CD4-positive, alpha-beta T cell treated with Interferon gamma for 1 hour (primary cell): ENCODE results near the gene CAPN2.
A peak's percentile ranks its signal among the peaks of the same experiment; 100 is the strongest.

Source experiments
- DNase-seq: peaks from one replicate; pipeline ENCODE4 v3.0.0-alpha.2; 2020

Gene CAPN2

DNA sequence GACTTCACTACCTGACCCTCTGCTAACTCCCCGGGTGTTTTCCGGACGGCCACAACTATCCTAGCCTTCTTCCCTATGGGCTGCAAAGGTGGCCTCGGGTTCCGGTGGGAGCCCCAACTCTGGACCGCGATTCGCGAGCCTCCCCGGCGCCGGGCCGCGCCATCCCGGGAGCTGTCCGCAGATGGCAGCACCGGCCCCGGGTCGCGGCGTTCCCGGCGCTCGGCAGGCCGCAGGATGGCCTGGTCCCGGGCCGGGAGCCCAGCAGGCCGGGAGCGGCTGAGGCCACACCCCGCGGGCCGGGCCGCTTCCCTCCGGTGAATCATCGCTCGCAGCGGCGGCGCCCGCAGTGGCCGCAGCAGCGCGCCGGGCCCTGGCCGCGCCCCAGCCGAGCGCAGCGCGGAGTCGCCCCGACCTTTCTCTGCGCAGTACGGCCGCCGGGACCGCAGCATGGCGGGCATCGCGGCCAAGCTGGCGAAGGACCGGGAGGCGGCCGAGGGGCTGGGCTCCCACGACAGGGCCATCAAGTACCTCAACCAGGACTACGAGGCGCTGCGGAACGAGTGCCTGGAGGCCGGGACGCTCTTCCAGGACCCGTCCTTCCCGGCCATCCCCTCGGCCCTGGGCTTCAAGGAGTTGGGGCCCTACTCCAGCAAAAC lies at the start of gene CAPN2:
Gene CAPN2 (plus strand): TSS at position 346 of the 656 bp plus-strand sequence. CDS start 102 bp downstream, at position 448.
- DNase-seq, result peak; percentile 68

DNA sequence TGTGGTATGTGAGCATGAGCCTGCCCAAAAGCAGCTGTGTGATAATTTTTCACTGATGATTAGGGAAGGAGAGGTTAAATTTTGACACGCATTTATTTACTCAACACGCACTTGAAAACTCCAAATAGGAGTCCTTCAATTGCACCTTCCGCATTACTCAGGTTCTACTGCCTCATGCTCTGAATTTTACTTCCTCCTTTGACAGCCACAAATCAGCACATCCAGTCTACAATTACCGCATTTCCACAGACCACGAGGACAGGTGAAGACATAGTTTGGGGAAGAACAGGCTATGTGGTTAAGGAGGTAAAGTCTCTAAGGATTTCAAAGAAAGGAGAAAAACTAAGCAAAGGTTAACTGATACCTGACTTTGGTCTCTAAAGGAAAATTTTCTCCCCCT lies 49.4 kb upstream of the CAPN2 start:
- DNase-seq, result no peak

DNA sequence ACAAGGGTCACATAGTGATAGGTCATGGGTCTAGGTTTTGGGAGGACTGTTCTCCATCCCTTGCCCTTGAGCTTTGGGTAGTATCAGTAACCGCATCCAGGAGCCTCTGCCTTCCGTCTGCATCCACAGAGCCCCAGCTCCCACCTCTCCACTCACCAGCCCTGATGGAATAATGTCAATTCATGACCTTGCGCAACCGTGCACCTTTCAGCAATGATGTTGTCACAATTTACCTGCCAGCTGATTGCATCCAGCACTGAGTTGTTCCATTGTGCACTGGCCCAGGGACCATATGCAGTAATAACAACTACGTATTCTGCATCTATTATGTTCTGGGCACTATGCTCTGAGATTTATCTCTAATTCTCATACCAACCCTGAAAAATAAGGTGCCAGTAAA lies 48.2 kb upstream of the CAPN2 start:
- DNase-seq, result no peak

DNA sequence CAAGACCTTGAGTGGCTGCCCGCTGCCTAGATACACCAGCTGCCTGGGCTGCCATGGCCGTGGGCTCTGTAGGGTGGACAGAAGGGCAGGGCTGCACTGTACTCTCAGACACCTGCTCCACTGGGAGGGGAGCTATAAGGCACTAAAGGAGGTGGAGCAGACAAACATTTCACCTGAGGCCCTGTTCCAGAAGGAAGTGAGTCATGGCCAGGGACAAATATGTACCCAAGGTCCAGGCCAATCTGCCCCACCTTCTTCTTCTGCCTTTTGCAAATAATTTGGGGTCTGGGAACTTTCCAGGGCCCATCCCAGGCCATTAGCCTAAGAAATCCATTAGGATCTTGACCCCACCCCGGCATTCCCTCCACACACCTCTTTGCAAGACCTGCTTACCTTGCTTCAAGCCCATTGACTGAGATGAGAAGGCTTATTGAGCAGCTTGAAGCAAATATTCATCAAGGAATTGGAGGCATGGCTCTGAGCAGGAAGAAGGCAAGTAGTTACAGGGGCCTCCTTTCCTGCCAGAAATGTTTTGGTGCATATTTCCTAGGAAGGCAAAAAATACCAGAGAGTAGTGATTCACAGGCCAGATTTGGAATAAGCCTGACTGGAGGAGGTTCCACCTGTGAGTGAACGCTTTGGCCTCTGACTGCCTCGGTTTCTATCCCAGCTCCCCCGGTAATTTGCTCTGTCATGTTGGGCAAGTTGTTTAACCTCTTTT lies 46.6 kb upstream of the CAPN2 start, which contains the start of gene CAPN8:
Gene CAPN8 (minus strand): TSS at position 110 of the 721 bp plus-strand sequence. CDS start 55 bp downstream, at position 55.
- DNase-seq, result no peak

DNA sequence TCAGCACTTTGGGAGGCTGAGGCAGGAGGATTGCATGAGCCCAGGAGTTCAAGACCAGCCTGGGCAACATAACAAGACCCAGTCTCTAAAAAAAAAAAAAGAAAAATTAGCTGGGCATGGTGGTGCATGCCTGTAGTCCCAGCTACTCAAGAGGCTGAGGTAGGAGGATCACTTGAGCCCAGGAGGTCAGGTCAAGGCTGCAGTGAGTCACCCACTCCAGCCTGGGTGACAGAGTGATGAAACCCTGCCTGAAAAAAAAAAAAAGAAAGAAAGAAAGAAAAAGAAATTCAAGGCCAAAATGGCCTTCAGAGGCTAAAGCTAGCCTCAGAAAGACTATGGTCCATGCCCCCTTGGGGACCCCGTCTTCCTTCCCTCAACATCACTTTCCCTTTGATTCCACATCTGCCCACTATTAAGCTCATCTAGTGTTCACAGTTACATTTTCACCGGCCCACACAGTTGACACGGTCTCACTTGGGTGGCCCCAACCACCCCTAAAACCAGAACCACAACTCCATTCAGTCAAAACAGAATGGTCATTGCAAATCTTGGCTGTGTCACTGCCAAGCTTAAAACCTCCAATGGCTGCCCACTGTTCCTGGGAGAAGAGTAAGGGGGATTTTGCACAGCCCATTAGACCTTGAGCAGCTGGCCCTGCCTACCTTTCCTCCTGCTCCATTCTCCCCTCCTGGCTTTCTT lies 44.7 kb upstream of the CAPN2 start:
- DNase-seq, result no peak

DNA sequence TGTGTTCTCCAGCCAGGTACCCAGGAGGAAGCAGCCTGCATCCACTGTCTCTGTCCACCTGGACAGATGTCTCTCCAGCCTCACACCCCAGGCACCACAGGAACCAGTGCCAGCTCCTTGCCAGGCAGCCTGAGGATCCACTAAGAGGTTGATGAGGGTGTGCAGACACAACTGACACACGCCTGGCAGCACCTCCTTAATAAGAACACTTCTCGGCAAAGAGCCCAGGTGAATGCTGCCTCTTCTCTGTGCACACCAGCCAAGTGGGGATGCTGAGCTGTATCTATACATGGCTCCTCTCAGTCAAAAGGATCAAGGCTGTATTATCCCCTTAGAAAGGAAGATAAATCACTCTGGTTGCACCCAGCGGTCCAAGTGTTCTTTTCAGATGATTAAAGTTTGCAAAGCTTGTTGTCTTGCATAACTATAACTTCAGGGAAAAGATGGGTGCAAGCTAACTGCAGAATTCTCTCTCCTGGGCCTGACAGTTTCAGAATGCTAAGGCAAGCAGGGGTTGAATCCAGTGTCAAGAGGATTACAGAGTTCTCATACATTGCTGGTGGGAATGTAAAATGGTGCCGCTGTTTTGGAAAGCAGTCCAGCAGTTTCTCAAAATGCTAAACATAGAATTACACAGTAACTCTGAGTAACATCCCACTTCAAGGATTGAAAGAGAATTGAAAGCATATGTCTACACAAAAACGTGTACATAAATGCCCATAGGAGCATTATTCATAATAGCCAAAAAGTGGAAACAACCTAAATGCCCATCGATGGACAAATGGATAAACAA lies 43.1 kb upstream of the CAPN2 start:
- no peak for DNase-seq

DNA sequence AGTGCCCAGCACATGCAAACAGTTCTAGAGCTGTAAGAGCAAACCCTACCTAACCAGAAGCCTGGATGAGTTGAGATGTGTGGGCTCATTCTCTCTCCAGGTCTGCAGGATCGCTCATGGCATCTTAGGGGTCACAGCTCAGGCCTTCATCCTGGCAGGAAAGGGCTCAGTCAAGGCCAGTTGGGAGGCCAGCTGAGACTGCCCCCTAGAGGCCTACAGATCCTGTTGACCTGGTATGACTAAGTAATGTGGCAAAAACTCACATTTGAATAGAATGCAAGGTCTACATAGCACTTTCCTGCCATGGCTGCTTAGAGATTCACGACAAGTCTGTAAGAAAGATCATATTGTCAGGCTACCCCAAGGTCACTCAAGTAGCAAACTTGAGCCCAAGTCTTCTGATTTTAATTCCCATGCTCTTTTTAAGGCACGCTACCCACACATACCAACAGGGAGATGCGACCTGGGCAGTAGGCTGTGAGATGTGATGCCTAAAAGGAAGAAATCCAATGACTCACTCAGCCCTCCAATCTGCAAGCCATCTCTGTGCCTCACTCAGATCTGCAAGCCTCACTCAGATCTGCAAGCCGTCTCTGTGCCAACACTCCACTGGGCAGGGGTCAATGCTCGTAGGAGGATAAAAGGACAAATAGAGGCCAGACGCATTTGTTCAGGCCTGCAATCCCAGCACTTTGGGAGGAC lies 41.7 kb upstream of the CAPN2 start:
- DNase-seq, result no peak

DNA sequence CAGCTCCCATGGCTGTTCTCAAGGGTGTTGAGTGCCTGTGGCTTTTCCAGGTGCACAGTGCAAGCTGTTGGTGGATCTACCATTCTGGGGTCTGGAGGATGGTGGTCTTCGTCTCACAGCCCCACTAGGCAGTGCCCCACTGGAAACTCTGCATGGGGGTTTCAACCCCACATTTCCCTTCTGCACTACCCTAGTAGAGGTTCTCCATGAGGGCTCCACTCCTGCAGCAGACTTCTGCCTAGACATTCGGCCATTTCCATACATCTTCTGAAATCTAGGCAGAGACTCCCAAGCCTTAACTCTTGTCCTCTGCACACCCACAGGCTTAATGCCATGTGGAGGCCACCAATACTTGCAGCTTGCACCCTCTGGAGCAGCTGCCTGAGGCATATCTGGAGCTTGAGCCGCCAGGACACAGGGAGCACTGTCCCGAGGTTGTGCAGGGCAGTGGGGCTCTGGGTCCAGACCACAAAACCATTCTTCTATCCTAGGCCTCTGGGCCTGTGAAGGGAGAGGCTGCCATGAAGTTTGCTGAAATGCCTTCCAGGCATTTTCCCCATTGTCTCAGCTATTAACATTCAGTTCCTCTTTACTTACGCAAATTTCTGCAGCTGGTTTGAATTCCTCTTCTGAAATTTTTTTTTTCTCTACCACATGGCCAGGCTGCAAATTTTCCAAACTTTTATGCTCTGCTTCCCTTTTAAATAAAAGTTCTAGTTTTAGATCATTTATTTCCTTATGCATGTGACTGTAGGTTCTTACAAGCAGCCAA lies 38.0 kb upstream of the CAPN2 start:
- no peak for DNase-seq

DNA sequence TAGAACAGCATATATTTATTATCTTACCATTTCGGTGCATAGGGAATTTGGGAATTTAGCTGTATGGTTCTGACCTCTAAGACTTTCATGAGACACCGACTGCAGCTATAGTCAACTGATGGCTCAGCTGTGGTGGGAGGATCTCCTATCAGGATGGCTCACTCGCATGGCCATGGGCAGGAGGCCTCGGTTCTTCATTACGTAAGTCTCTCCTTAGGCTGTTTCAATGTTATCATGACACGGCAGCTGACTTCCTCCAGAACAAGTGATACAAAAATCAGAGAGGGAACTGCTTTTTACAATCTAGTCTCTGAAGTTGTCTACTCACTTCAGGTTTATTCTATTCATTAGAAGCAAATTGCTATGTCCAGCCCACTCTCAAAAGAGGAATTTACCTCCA lies 33.5 kb upstream of the CAPN2 start:
- DNase-seq, result peak; percentile 11

DNA sequence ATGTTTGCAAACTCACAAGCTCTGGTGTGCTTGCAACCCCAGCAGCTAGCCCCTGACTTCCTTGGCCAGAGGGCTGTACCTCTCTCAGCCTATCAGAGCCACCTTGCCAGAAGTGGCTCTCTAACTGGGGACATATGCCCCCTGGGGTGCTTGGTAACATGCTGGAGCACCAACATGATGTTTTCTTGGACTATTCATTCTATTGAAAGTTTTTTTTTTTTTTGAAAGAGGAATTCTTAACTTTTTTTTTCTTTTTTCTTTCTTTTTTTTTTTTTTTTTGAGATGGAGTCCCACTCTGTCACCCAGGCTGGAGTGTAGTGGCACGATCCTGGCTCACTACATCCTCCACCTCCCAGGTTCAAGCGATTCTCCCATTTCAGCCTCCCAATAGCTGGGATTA lies 32.2 kb upstream of the CAPN2 start:
- no peak for DNase-seq

DNA sequence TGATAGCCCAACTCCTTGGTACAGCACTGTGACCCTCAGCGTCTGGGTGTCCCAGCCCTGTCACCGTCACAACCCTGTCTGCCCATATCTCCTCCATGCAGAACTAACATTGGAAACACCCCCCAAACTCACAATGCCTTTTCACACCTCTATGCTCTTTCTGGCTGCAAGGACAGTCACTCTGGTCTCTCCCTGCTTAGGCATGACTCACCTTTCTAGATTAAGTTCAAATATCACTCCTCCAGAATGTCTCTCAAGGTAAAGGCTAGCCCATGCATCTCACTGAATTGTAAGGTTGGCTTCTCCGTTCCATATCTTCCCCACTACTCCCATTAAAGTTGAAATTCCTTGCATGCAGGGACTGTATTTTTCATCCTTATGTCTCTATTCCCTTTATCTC lies 29.8 kb upstream of the CAPN2 start:
- no peak for DNase-seq

DNA sequence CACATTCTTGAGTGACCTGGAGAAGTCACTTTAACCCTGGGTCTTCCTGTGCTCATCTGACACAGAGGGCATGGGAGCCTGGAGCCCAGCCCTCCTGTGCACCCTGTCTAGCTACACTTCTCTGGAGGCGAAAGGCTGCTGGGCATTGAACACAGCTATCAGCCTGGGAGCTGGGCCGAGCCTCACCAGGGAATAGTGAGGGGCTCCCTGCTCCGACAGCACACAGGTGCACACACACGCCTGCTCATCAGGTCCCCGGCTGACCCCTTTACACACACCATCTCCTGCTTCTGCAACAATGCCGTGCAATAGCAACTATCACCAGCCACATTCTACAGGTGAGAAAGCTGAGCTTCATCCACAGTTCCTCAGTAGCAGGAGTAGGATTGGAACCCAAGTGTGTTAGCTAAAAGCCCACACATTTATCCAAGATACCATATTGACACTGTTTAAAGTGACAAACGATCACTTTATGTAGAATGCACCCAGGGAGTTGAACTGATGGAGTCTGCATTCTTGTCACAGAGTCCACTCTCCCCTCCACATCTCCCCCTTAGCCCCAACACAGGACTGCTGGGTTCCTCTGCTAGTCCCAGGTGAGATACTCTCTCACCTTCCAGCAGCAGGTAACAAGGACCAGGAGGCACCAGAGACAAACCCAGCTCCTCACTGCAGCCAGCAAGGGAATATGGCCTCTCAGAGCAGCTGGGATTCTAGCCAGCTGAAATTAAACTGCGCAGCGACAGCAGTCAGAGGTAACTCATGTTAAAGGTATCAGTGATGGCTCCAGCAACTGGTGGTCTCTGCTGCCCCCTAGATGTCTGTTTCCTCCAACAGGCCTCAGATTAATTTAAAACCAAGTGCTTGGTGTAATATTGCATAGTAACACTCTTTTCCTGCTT lies 28.5 kb upstream of the CAPN2 start:
- DNase-seq, result peak; percentile 34

DNA sequence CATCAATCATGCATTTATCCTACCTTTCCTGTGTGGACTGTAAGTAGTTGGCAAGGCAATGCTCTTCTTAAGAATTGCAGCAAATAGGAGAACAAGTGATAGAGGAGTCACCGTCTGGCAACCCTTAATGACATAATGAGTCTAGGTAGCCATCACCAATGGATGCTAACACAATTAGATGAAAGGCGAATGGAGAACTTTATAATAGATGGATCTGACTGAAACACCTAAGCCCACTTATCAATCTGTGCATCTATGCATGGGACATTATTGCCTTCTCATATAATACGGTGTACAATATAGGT lies 27.9 kb upstream of the CAPN2 start:
- DNase-seq, result no peak

DNA sequence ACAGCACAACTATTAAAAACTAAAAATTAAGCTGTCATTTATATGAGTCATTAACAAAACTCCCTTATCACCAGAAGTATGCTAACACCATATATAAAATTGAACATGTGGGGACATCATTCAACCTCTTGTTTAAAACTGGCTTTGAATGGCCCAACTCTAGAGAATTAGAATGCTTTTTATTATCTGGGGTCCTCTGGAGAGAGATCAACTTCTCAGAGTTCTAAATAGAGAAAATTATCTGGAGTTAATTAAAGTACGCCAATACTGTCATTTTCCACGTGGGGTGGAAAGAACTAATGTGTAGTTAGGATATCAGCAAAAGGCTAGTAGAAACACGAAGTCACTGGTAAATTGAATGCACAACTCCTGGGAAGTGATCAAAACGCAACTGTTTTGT lies 21.2 kb upstream of the CAPN2 start:
- DNase-seq, result no peak

DNA sequence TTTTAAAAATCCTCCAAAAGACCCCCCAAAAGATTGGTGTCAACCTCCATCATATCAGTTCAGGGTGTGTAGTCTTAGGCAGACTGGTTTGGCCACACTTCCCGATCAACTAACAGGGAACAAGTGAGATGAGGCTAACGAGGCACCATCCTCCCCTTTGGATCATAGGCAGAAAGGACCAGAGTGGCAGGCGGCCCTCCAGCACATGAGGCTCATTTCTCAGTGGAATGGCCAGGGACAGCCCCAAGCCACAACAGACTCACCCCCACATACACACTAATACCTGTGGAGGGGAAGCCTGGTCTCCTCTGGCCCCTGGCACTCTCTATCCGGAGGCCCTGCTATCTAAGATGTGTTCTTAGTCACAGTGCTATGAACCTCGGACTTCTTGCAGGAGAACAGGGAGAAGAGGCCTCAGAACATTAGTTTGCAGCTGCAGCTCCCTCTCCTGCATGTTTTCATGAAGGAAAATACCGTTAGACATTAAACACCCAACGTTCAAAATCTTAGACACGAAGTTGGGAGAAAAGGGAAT lies 17.3 kb upstream of the CAPN2 start:
- DNase-seq, result no peak

DNA sequence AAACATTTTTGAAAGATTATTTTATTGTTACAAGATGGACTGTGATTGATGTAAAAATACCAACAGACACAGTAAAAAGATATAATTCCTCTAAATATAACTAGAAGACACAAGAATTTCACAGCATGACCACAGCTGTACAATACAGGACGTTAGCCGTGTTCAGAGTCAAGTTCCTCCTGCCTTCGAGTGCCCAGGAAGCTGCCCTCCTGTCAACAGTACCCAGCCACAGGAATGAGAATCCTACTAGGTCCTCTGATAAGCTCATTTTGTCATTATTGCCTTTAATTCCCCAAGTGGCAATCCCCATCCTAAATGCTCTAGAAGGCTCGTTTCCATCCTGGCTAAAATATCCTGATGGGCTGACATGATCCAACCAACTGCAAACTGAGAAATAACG lies 16.4 kb upstream of the CAPN2 start:
- no peak for DNase-seq

DNA sequence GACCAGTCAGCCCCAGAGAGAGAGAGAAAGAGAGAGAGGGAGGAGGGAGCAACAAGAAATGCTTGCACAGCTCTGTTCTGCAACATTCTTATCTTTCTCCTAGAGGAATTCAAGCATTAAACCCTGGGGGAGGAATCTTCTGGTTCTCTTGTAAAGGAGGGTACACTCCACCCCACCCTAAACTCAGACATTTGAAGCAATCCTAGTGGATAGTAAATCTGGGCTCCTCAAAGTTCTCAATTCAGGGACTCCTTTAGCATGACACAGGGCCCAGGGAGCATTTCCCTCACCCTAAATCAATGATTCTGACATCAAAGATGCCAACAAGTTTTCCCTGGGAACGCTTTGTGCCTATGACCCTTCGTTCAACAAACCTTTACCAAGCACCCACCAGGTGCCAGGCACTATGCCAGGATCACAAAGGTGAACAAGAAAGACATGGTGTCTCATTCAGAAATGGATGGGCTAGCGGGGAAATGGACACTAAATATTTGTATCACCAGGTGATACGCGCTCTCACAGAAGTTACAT lies 11.9 kb upstream of the CAPN2 start:
- DNase-seq, result no peak

DNA sequence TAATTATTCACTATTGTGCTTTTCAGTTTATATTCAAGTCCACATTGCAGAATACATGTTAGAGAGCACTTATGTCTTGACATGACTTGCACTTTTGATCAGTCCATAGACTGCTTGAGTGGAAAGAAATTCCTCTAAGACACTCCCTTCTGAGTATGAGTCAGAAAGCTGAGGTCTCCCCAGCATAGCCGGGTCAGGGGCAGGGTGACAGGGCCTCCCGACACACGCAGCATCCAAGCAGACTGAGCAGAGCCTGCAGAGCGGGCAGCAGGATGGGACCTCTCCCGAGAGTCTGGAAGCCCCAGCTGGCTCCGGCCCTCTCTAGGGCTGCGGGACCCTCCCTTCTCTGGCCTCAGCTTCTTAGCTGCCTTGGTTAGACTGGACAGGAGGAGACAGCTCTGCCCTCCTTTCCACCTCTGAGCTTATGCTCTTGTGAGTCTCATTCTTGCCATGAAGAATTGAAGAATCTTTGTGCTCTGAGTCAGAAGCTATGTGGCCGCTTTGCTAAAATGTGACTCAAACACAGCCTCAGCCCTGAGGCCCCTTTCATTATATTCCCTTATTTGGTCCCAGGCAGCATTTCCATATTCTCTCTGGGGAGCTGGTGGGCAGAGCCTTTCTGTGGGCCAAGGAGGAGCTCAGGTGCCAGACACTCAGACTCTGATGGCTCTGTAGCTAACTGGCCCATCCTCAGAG lies 11.2 kb upstream of the CAPN2 start:
- DNase-seq, result no peak
